ENCODE data around the gene ASB6. TPM values are rescaled to one million over a fixed set of nuclear protein-coding genes. Genes with fewer than 3 reads are reported as not detected.

Gene ASB6
- total and polyA plus RNA-seq, 4 donors, result 3.4 to 8.4 (median 6.2) TPM

GRCh38 chr9:129669141-129669718 is 27.3 kb upstream of the ASB6 start:
- Histone ChIP-seq H3K27me3 (ENCODE audit: control insufficient read depth in 4 of 4, insufficient read depth in 4 of 4, low read length in 3 of 4) (peaks cover 0 to 10% (median 1%) of the 10 kb centered on the region in 4 donors), H3K27ac (ENCODE audit: low read depth in 1 of 2, low read length in 2 of 2) (no peak overlapping the region), H3K4me3 (ENCODE audit: low read depth in 1 of 3, low read length in 3 of 3) (no peak overlapping the region), H3K36me3 (ENCODE audit: control insufficient read depth in 4 of 4, insufficient read depth in 3 of 4, low read depth in 1 of 4, low read length in 3 of 4) (no peaks in the 10 kb centered on the region), H3K4me1 (ENCODE audit: control insufficient read depth in 4 of 4, insufficient read depth in 4 of 4, low read length in 3 of 4) (peaks cover 0 to 10% (median 2%) of the 10 kb centered on the region in 4 donors), H3K9ac (ENCODE audit: low read depth in 1 of 2, low read length in 2 of 2) (no peak overlapping the region), H3K9me3 (ENCODE audit: control insufficient read depth in 4 of 4, low read length in 3 of 4) (no peaks in the 10 kb centered on the region)
- WGBS, result 50% methylated on average over 17 of the region's 17 CpGs
- no peak for DNase-seq (ENCODE audit: low spot score)
- no peak for TF ChIP-seq FOXA2 (IDR thresholded peaks at IDR 0.05)
- TF ChIP-seq NR2F2 (IDR thresholded peaks at IDR 0.05), result no peak
- no peak for TF ChIP-seq FOXA1 (IDR thresholded peaks at IDR 0.05)
- TF ChIP-seq RAD21 (IDR thresholded peaks at IDR 0.05), result no peak

GRCh38 chr9:129667850-129668249 is 25.9 kb upstream of the ASB6 start:
- Histone ChIP-seq H3K4me3 (ENCODE audit: low read depth in 1 of 3, low read length in 3 of 3) (no peak overlapping the region), H3K9ac (ENCODE audit: low read depth in 1 of 2, low read length in 2 of 2) (no peak overlapping the region), H3K36me3 (ENCODE audit: control insufficient read depth in 4 of 4, insufficient read depth in 3 of 4, low read depth in 1 of 4, low read length in 3 of 4) (no peaks in the 10 kb centered on the region), H3K9me3 (ENCODE audit: control insufficient read depth in 4 of 4, low read length in 3 of 4) (no peaks in the 10 kb centered on the region), H3K27ac (ENCODE audit: low read depth in 1 of 2, low read length in 2 of 2) (no peak overlapping the region), H3K4me1 (ENCODE audit: control insufficient read depth in 4 of 4, insufficient read depth in 4 of 4, low read length in 3 of 4) (peaks cover 0 to 10% (median 2%) of the 10 kb centered on the region in 4 donors), H3K27me3 (ENCODE audit: control insufficient read depth in 4 of 4, insufficient read depth in 4 of 4, low read length in 3 of 4) (peaks cover 0 to 10% (median 1%) of the 10 kb centered on the region in 4 donors)
- TF ChIP-seq CTCF (IDR thresholded peaks at IDR 0.05; ENCODE audit: low read depth, low read length, missing input control), result no peak
- TF ChIP-seq YY1 (IDR thresholded peaks at IDR 0.05), result no peak
- TF ChIP-seq FOXA2 (IDR thresholded peaks at IDR 0.05), result no peak
- TF ChIP-seq MAX (IDR thresholded peaks at IDR 0.05), result no peak
- 83% methylated on average over 9 of the region's 9 CpGs for WGBS
- DNase-seq (ENCODE audit: low spot score), result no peak

- no peak for TF ChIP-seq YY1 (IDR thresholded peaks at IDR 0.05)
- no peak for TF ChIP-seq RAD21 (IDR thresholded peaks at IDR 0.05)
- no peak for TF ChIP-seq HNF4G (IDR thresholded peaks at IDR 0.05)
- TF ChIP-seq RXRA (IDR thresholded peaks at IDR 0.05), result no peak
- TF ChIP-seq TAF1 (conservative IDR thresholded peaks at IDR 0.05), result no peak
- TF ChIP-seq JUND (IDR thresholded peaks at IDR 0.05), result no peak
- TF ChIP-seq HNF4A (conservative IDR thresholded peaks at IDR 0.05), result no peak
- no peak for TF ChIP-seq ATF3 (IDR thresholded peaks at IDR 0.05)
- no peak for TF ChIP-seq FOXA1 (IDR thresholded peaks at IDR 0.05)
- TF ChIP-seq NR2F2 (IDR thresholded peaks at IDR 0.05), result no peak
- no peak for TF ChIP-seq CTCF (IDR thresholded peaks at IDR 0.05; ENCODE audit: low read depth, low read length, missing input control)
- TF ChIP-seq MAX (IDR thresholded peaks at IDR 0.05), result no peak
- TF ChIP-seq GABPA (IDR thresholded peaks at IDR 0.05 in 1 of 2, conservative IDR thresholded peaks at IDR 0.05 in 1 of 2), result no peak
- H3K9ac ChIP-seq (ENCODE audit: low read depth in 1 of 2, low read length in 2 of 2), result no peak overlapping the region
- DNase-seq (ENCODE audit: low spot score), result no peak
- H3K27ac ChIP-seq (ENCODE audit: low read depth in 1 of 2, low read length in 2 of 2), result no peak overlapping the region
- WGBS, result 77% methylated on average over 11 of the region's 11 CpGs
- H3K4me1 ChIP-seq (ENCODE audit: control insufficient read depth in 4 of 4, insufficient read depth in 4 of 4, low read length in 3 of 4), result peaks cover 0 to 10% (median 2%) of the 10 kb centered on the region in 4 donors
- no peak overlapping the region for H3K4me3 ChIP-seq (ENCODE audit: low read depth in 1 of 3, low read length in 3 of 3)
- no peaks in the 10 kb centered on the region for H3K9me3 ChIP-seq (ENCODE audit: control insufficient read depth in 4 of 4, low read length in 3 of 4)
- no peaks in the 10 kb centered on the region for H3K36me3 ChIP-seq (ENCODE audit: control insufficient read depth in 4 of 4, insufficient read depth in 3 of 4, low read depth in 1 of 4, low read length in 3 of 4)
- H3K27me3 ChIP-seq (ENCODE audit: control insufficient read depth in 4 of 4, insufficient read depth in 4 of 4, low read length in 3 of 4), result peaks cover 0 to 10% (median 1%) of the 10 kb centered on the region in 4 donors
These were observed 25.4 kb upstream of the ASB6 start for GRCh38 chr9:129667378-129667777.

All from liver (tissue), 9 donors.